IMR-90 (cell line): ENCODE data around the gene RIPOR2. TPM values are rescaled to one million over a fixed set of nuclear protein-coding genes. Genes with fewer than 3 reads are reported as not detected.

ENCODE experiments used
- ATAC-seq: fragments of 200-7000 bp; cut with Tn5 transposase; 2 replicates; pipeline ENCODE4 v1.9.1; 2020; ENCODE audit warnings: low read depth, mild to moderate bottlenecking, moderate library complexity
- BruUV-seq: library from RNA; stranded (reverse); fragments of 400-500 nt; replicated peaks from 2 replicates; lab custom pipeline; 2021; lab: Mats Ljungman, UMichigan
- CTCF ChIA-PET: fragments of 300-600 bp; formaldehyde crosslinking; extraction: SDS; loops from one replicate; lab custom pipeline; 2021; ENCODE audit warnings: antibody characterized with exemption; lab: Yijun Ruan, JAX
- POLR2A ChIA-PET: fragments of 300-600 bp; sonication (Branson Sonifier 250); formaldehyde crosslinking; loops from one replicate; lab custom pipeline; 2022; ENCODE audit warnings: antibody characterized with exemption; ENCODE audit not compliant: unreplicated experiment; lab: Charles Lee
- DNase-seq: peaks from one replicate; pipeline ENCODE4 v3.0.0; 2013
- H2AFZ ChIP-seq: replicated peaks from 2 replicates; pipeline ENCODE3; 2013; ENCODE audit warnings: low read length, mild to moderate bottlenecking; ENCODE audit not compliant: poor library complexity
- H2AK5ac ChIP-seq: 2 replicates; pipeline ENCODE4 v1.6.1; 2013; ENCODE audit warnings: low read depth, low read length, inconsistent platforms
- H2AK9ac ChIP-seq: replicated peaks from 2 replicates; pipeline ENCODE3; 2013; ENCODE audit warnings: mild to moderate bottlenecking, low read depth, low read length, moderate library complexity; ENCODE audit not compliant: poor library complexity
- H2BK120ac ChIP-seq: 2 replicates; pipeline ENCODE4 v1.6.1; 2013; ENCODE audit warnings: low read depth, low read length, inconsistent platforms
- H2BK15ac ChIP-seq: 3 replicates; pipeline ENCODE4 v1.6.1; 2013; ENCODE audit warnings: low read depth, low read length, inconsistent platforms
- H2BK20ac ChIP-seq: 2 replicates; pipeline ENCODE4 v1.6.1; 2013; ENCODE audit warnings: low read depth, mild to moderate bottlenecking, inconsistent platforms, low read length, moderate library complexity
- H2BK5ac ChIP-seq: 2 replicates; pipeline ENCODE4 v1.6.1; 2013; ENCODE audit warnings: mild to moderate bottlenecking, low read depth, low read length, inconsistent platforms; ENCODE audit not compliant: poor library complexity, severe bottlenecking
- H3K14ac ChIP-seq: replicated peaks from 2 replicates; pipeline ENCODE4 v1.6.1; 2013; ENCODE audit warnings: low read depth, low read length, inconsistent platforms
- H3K18ac ChIP-seq: 2 replicates; pipeline ENCODE4 v1.6.1; 2013; ENCODE audit warnings: low read depth, low read length, control low read depth
- H3K23ac ChIP-seq: 2 replicates; pipeline ENCODE4 v1.6.1; 2013; ENCODE audit warnings: low read depth, low read length, inconsistent platforms
- H3K27ac ChIP-seq: 2 replicates; pipeline ENCODE4 v1.5.1; 2013; ENCODE audit warnings: mild to moderate bottlenecking, control low read depth, low read length; ENCODE audit not compliant: insufficient read depth
- H3K27me3 ChIP-seq: 2 replicates; pipeline ENCODE4 v1.6.1; 2013; ENCODE audit warnings: low read length; ENCODE audit not compliant: control insufficient read depth, insufficient read depth
- H3K36me3 ChIP-seq: 2 replicates; pipeline ENCODE4 v1.6.1; 2013; ENCODE audit warnings: low read length, mixed read lengths; ENCODE audit not compliant: control insufficient read depth, insufficient read depth
- H3K4ac ChIP-seq: 2 replicates; pipeline ENCODE4 v1.6.1; 2013; ENCODE audit warnings: low read depth, low read length, inconsistent platforms
- H3K4me1 ChIP-seq: 2 replicates; pipeline ENCODE4 v1.6.1; 2013; ENCODE audit warnings: low read length, mixed read lengths; ENCODE audit not compliant: control insufficient read depth, insufficient read depth
- H3K4me2 ChIP-seq: 2 replicates; pipeline ENCODE4 v1.6.1; 2013; ENCODE audit warnings: low read depth, mild to moderate bottlenecking, control low read depth, low read length, moderate library complexity
- H3K4me3 ChIP-seq: 2 replicates; pipeline ENCODE4 v1.5.1; 2013; ENCODE audit warnings: low read depth, mild to moderate bottlenecking, control low read depth, low read length, moderate library complexity; ENCODE audit not compliant: insufficient read depth
- H3K56ac ChIP-seq: 2 replicates; pipeline ENCODE4 v1.6.1; 2013; ENCODE audit warnings: low read length, inconsistent platforms; ENCODE audit not compliant: insufficient read depth; ENCODE audit errors: extremely low read depth
- H3K79me1 ChIP-seq, 2 experiments: 2 replicates each; pipeline ENCODE4 v1.6.1; 2013; ENCODE audit warnings: low read length in 2 of 2, inconsistent platforms in 1 of 2, low read depth in 1 of 2
- H3K9ac ChIP-seq: 2 replicates; pipeline ENCODE4 v1.6.1; 2013; ENCODE audit warnings: low read depth, low read length, control low read depth
- H3K9me1 ChIP-seq: 2 replicates; pipeline ENCODE4 v1.6.1; 2013; ENCODE audit warnings: low read length, inconsistent platforms; ENCODE audit not compliant: insufficient read depth
- H3K9me3 ChIP-seq: 2 replicates; pipeline ENCODE4 v1.6.1; 2013; ENCODE audit warnings: low read length; ENCODE audit not compliant: control insufficient read depth, insufficient read depth
- H4K20me1 ChIP-seq: 2 replicates; pipeline ENCODE4 v1.6.1; 2013; ENCODE audit warnings: low read length, inconsistent platforms; ENCODE audit not compliant: insufficient read depth
- H4K5ac ChIP-seq: 2 replicates; pipeline ENCODE4 v1.6.1; 2013; ENCODE audit warnings: mild to moderate bottlenecking, low read depth, low read length, control low read depth
- H4K8ac ChIP-seq, 2 experiments: 2 replicates each; pipeline ENCODE4 v1.6.1; 2013; ENCODE audit warnings: low read depth in 2 of 2, low read length in 2 of 2, control low read depth in 1 of 2, inconsistent platforms in 1 of 2
- H4K91ac ChIP-seq: 2 replicates; pipeline ENCODE4 v1.6.1; 2013; ENCODE audit warnings: low read depth, low read length, inconsistent platforms; ENCODE audit not compliant: insufficient read depth
- RAD21 ChIP-seq: IDR thresholded peaks from 2 replicates; pipeline ENCODE4 v1.6.1; 2012; ENCODE audit warnings: low read length, improper control_type of control experiment
- RFX5 ChIP-seq: IDR thresholded peaks from 2 replicates; pipeline ENCODE4 v1.8.0; 2012; ENCODE audit warnings: low read depth, mild to moderate bottlenecking, low read length, moderate library complexity
- SMC3 ChIP-seq: fragments of 150-350 bp; IDR thresholded peaks from 2 replicates; pipeline ENCODE4 v1.6.1; 2016; ENCODE audit warnings: low read depth, mild to moderate bottlenecking, antibody characterized with exemption, low read length, moderate library complexity
- WGBS, 2 experiments: methylation state at CpG; one replicate each; pipeline versions ENCODE4 v1.1.5 to v1.1.7; 2013; ENCODE audit warnings: missing lambda C conversion rate in 2 of 2; ENCODE audit not compliant: insufficient read length in 1 of 2; ENCODE audit errors: extremely low coverage in 2 of 2; 5-methylcytosine and 5-hydroxymethylcytosine counted together
- dilution Hi-C: fragments of 300-500 bp; cut with HindIII; formaldehyde crosslinking; loops from one replicate; pipeline ENCODE4 v1.14.3; 2018; ENCODE audit warnings: low sequenced_read_pairs; ENCODE audit not compliant: unreplicated experiment
- in situ Hi-C: fragments of 300-500 bp; cut with MboI; formaldehyde crosslinking; loops from 3 replicates; pipeline ENCODE4 v1.14.3; 2019; ENCODE audit warnings: low sequenced_read_pairs, inconsistent platforms, mixed read lengths
- intact Hi-C: fragments of 100-400 bp; cut with micrococcal nuclease; formaldehyde crosslinking; loops from 2 replicates; pipeline ENCODE4 v1.10.0; 2022
- polyA plus RNA-seq, 3 experiments: library from polyadenylated mRNA; depleted of rRNA; stranded (reverse); fragments of >200 nt; gene quantifications; 2 replicates each; pipeline ENCODE4 v1.2.3, GENCODE V29; 2012; ENCODE audit warnings: low replicate concordance in 1 of 3
- total RNA-seq: library from RNA; depleted of rRNA; stranded (reverse); fragments of >200 nt; gene quantifications from 2 replicates; pipeline ENCODE4 v1.2.3, GENCODE V29; 2012
- TF ChIP-seq, protein P1 (sequence below): fragments of 150-350 bp; IDR thresholded peaks from 2 replicates; pipeline ENCODE4 v1.6.1; 2016; ENCODE audit warnings: low read depth, mild to moderate bottlenecking, low read length, moderate library complexity, borderline replicate concordance
- TF ChIP-seq, protein P2 (sequence below): fragments of 150-350 bp; IDR thresholded peaks from 2 replicates; pipeline ENCODE4 v1.6.1; 2017; ENCODE audit warnings: mild to moderate bottlenecking, antibody characterized with exemption, low read length, low read depth

RIPOR2 gene
- total and polyA plus RNA-seq, 2 of the 4 experiments (the other 2 are of a cell fraction) = 1.1 to 1.2 TPM

DNA sequence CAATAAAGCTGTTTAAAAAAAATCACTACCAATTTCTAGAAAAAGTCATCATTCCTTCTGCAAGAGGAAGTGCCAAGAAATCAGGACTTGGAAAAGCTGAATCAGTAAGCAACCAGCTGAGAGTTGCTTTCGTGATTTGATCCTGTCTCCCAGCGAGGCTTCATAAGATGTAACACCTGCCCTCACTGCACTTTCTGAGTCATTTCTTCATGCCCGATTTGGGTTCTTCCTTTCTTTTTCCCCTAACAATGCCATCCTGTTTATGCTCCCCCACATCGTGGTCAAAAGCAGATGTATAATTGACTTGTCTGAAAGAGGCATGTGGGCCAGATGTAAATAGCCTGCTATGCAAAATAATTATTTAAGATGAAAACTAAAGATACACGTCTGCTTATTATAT is 52.1 kb downstream of the RIPOR2 start:
- H3K9me3 ChIP-seq = no peaks in the 10 kb centered on the region

More for the DNA sequence above, 52.1 kb downstream of the RIPOR2 start:
- DNase-seq (peak; percentile 93), ATAC-seq (peak; percentile 60)
- in situ Hi-C loops (no loop called here), dilution Hi-C loops (no loop called here), intact Hi-C loops (loop anchor here (2.0 kb wide), 1 partner anchor 17 kb away; no protein-coding TSS in a partner anchor)
- TF ChIP-seq RFX5 (no peak), SMC3 (no peak), RAD21 (no peak)
- TF ChIP-seq, protein P1, sequence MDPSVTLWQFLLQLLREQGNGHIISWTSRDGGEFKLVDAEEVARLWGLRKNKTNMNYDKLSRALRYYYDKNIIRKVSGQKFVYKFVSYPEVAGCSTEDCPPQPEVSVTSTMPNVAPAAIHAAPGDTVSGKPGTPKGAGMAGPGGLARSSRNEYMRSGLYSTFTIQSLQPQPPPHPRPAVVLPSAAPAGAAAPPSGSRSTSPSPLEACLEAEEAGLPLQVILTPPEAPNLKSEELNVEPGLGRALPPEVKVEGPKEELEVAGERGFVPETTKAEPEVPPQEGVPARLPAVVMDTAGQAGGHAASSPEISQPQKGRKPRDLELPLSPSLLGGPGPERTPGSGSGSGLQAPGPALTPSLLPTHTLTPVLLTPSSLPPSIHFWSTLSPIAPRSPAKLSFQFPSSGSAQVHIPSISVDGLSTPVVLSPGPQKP = no peak
- TF ChIP-seq, protein P2, sequence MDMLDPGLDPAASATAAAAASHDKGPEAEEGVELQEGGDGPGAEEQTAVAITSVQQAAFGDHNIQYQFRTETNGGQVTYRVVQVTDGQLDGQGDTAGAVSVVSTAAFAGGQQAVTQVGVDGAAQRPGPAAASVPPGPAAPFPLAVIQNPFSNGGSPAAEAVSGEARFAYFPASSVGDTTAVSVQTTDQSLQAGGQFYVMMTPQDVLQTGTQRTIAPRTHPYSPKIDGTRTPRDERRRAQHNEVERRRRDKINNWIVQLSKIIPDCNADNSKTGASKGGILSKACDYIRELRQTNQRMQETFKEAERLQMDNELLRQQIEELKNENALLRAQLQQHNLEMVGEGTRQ = no peak
- Histone ChIP-seq H3K9me1 (no peaks in the 10 kb centered on the region; the same call in 1 of the 2 replicates), H3K36me3 (no peaks in the 10 kb centered on the region), H3K14ac (peak overlapping the region; percentile 0; the same call in 1 of the 2 replicates), H4K91ac (no peak overlapping the region; the same call in 1 of the 2 replicates), H2BK15ac (no peak overlapping the region), H4K8ac (peak overlapping the region in 1 of 2 experiments; percentile 7; a peak in 1 of 4 replicates), H3K23ac (no peak overlapping the region), H3K9ac (no peak overlapping the region), H3K4ac (peak overlapping the region; percentile 42; the same call in 1 of the 2 replicates), H2BK5ac (peak overlapping the region; percentile 75), H3K56ac (no peak overlapping the region), H3K4me3 (no peak overlapping the region; the same call in 1 of the 2 replicates), H3K4me1 (peaks cover 16% of the 10 kb centered on the region), H3K79me1 (peaks cover 0 to 14% of the 10 kb centered on the region in 2 experiments; a peak in 3 of 4 replicates), H3K27ac (no peak overlapping the region; the same call in 1 of the 2 replicates), H2BK120ac (peak overlapping the region; percentile 5; the same call in 1 of the 2 replicates), H2BK20ac (peak overlapping the region; percentile 30), H2AFZ (peak overlapping the region; percentile 7), H2AK5ac (no peak overlapping the region), H3K27me3 (no peaks in the 10 kb centered on the region), H3K4me2 (peak overlapping the region; percentile 71), H4K20me1 (no peaks in the 10 kb centered on the region), H2AK9ac (no peak overlapping the region), H3K18ac (no peak overlapping the region), H4K5ac (no peak overlapping the region)
- ChIA-PET POLR2A (no interaction called here), CTCF (interaction anchor here (2.5 kb wide), 1 partner anchor 108 kb away, joined by 12 read pairs; no protein-coding TSS in a partner anchor)
- no TSS peak for BruUV-seq
- no CpG with 5 or more reads among the region's 5 CpGs for WGBS, 2 experiments
